Heart right ventricle (tissue), 16 donors: ENCODE data around the gene HOXA9. TPM values are rescaled to one million over a fixed set of nuclear protein-coding genes. Genes with fewer than 3 reads are reported as not detected.

Source experiments
- ATAC-seq, 8 donors: fragments of 200-7000 bp; cut with Tn5 transposase; one replicate each; pipeline ENCODE4 v1.9.1; 2020; ENCODE audit warnings: mild to moderate bottlenecking in 8 of 8, moderate library complexity in 8 of 8, moderate number of reproducible peaks in 1 of 8
- DNase-seq, 2 donors: peaks; one replicate each; pipeline ENCODE4 v3.0.0-alpha.2; 2020
- H3K27ac ChIP-seq, 10 donors: fragments of 200-600 bp; sonication (generic) in 2 of 10; one replicate each; pipeline versions ENCODE4 v1.5.0 to v1.8.0; 2020 to 2022; ENCODE audit warnings: mild to moderate bottlenecking in 3 of 10
- H3K27me3 ChIP-seq, 7 donors: fragments of 200-600 bp; one replicate each; pipeline ENCODE4 v1.8.0; 2021 to 2022; ENCODE audit warnings: mild to moderate bottlenecking in 2 of 7
- H3K36me3 ChIP-seq, 9 donors: fragments of 200-600 bp; sonication (generic) in 1 of 9; one replicate each; pipeline versions ENCODE4 v1.5.0 to v1.8.0; 2020 to 2022; ENCODE audit warnings: mild to moderate bottlenecking in 2 of 9
- H3K4me1 ChIP-seq, 9 donors: fragments of 200-600 bp; sonication (generic) in 1 of 9; one replicate each; pipeline versions ENCODE4 v1.5.0 to v1.8.0; 2020 to 2022; ENCODE audit warnings: mild to moderate bottlenecking in 4 of 9
- H3K4me3 ChIP-seq, 10 donors: fragments of 200-600 bp; sonication (generic) in 2 of 10; one replicate each; pipeline versions ENCODE4 v1.5.0 to v1.8.0; 2020 to 2022; ENCODE audit warnings: mild to moderate bottlenecking in 7 of 10, moderate library complexity in 2 of 10
- H3K9me3 ChIP-seq, 11 donors: fragments of 200-600 bp in 10 of 11; sonication (generic) in 2 of 11; one replicate each; pipeline versions ENCODE4 v1.5.0 to v1.8.0; 2013 to 2022; ENCODE audit warnings: mild to moderate bottlenecking in 2 of 11, control low read depth in 1 of 11, moderate library complexity in 1 of 11
- WGBS, 2 donors: extraction: QIAGEN DNeasy Blood & Tissue Kit; methylation state at CpG; one replicate each; pipeline ENCODE4 v1.1.7; 2013; ENCODE audit warnings: inconsistent platforms in 1 of 2; 5-methylcytosine and 5-hydroxymethylcytosine counted together
- intact Hi-C, 10 donors: fragments of 100-400 bp; cut with DNase I; formaldehyde crosslinking; loops; one replicate each; pipeline versions ENCODE4 v1.11.1 to v1.14.2; 2022
- polyA plus RNA-seq, 2 donors: library from polyadenylated mRNA; stranded (reverse); fragments of 200-250 nt; gene quantifications; one replicate each; pipeline ENCODE4 v1.2.3, GENCODE V29; 2013
- total RNA-seq, 10 donors: library from RNA; stranded (reverse); fragmentation: NEBNext Ultra II Directional in 3 of 10; extraction: Animal tissue kit (Norgen Biotek cat#: 25700) in 3 of 10; gene quantifications; one replicate each; pipeline versions ENCODE4 v1.2.1 to v1.2.4, GENCODE V29; 2021 to 2023
- TF ChIP-seq, protein P1 (sequence below), 9 donors: fragments of 200-600 bp; sonication (generic) in 2 of 9; IDR thresholded peaks; one replicate each; pipeline versions ENCODE4 v1.5.0 to v1.8.0; 2021 to 2022; ENCODE audit warnings: antibody characterized with exemption in 9 of 9, mild to moderate bottlenecking in 5 of 9, moderate library complexity in 1 of 9
- donor health status: Arrhythmogenic right ventricular cardiomyopathy.
- donor health status: ischemic (EF 13 %, LVEDD 7.1; RV severe dilation, severe dysfunction).
- donor health status: healthy with polysubstance abuse.
- donor health status: DM: no; HTN: yes; CAD: no.
- donor health status: DM: no; HTN: no; CAD: no.
- donor health status: ischemic (EF 25% LVEDD 6.9; RV normal size, moderate dysfunction).
- donor health status: ischemic (EF 25% LVEDD 5.7; RV mildly dilated, moderate dysfunction).
- donor health status: healthy.
- donor health status: DM: yes; HTN: yes; CAD: no.
- donor health status: Ischemic cardiomyopathy.
- donor health status: ischemic (EF 35%, LVEDD 5.7; RV mildly dilated, moderate dysfunction).
- donor health status: nonischemic (EF 11% LVEDD 7.7; RV severe dilation, severe dysfunction).
- donor health status: DM: yes; HTN: yes; CAD: no.
- donor health status: PGD.
- donor health status: ischemic (EF 29% LVEDD 5.4; RV normal size, mild dysfunction).
- donor health status: nonischemic (EF 23%, LVEDD 6.1; RV moderate dilation, normal function).

HOXA9 gene
- total and polyA plus RNA-seq, 12 donors: not detected

DNA sequence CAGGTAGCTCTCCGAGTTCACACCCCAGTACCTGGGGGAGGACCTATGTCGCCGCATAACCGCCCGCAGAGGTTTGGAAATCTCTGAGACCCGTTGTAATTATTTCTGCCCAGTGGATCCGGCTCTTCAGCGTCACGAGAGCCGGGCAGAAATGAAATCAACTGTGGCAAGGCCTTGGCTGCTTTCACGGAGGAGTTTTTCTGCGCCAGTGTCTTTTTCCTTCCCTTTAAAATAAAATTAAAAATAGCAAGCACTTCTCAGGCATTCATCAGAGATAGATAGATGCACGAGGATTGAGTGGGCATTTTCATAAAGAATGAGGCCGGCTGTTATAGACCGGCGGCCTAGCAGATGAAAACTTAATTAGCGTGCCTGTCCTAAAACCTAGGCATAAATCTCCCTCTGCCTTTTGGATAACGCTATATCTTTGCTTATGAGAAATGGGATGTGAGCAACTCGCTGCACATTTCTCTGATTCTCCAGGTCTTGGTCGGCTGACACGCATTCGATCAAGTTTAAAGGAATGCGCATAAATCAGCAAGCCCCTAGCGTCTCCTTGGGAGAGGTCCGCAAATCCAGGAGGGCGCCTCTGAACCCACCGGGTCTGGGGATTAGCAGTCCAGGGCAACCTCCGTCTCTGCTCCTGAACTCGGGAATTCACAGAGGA lies 28.1 kb upstream of the HOXA9 start:
- ATAC-seq (no peak), DNase-seq (no peak)
- H3K4me3 ChIP-seq: peak overlapping the region in 8 of 10 donors; percentile 14 to 41 (median 30)
- 12 to 20% methylated on average over 29 of the region's 29 CpGs for WGBS, 2 donors
- H3K4me1 ChIP-seq: peaks cover 11 to 35% (median 23%) of the 10 kb centered on the region in 9 donors
- no peaks in the 10 kb centered on the region for H3K36me3 ChIP-seq
- TF ChIP-seq, protein P1, sequence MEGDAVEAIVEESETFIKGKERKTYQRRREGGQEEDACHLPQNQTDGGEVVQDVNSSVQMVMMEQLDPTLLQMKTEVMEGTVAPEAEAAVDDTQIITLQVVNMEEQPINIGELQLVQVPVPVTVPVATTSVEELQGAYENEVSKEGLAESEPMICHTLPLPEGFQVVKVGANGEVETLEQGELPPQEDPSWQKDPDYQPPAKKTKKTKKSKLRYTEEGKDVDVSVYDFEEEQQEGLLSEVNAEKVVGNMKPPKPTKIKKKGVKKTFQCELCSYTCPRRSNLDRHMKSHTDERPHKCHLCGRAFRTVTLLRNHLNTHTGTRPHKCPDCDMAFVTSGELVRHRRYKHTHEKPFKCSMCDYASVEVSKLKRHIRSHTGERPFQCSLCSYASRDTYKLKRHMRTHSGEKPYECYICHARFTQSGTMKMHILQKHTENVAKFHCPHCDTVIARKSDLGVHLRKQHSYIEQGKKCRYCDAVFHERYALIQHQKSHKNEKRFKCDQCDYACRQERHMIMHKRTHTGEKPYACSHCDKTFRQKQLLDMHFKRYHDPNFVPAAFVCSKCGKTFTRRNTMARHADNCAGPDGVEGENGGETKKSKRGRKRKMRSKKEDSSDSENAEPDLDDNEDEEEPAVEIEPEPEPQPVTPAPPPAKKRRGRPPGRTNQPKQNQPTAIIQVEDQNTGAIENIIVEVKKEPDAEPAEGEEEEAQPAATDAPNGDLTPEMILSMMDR (IDR thresholded peaks at IDR 0.05): no peak
- H3K9me3 ChIP-seq: no peaks in the 10 kb centered on the region
- intact Hi-C loops: loop anchor here in 7 of 10 donors (5.0 to 10.0 kb wide), 5 partner anchors 581 to 901 kb away; no protein-coding TSS in a partner anchor
- no peak overlapping the region for H3K27ac ChIP-seq
- H3K27me3 ChIP-seq: peaks cover 61 to 100% (median 100%) of the 10 kb centered on the region in 7 donors

DNA sequence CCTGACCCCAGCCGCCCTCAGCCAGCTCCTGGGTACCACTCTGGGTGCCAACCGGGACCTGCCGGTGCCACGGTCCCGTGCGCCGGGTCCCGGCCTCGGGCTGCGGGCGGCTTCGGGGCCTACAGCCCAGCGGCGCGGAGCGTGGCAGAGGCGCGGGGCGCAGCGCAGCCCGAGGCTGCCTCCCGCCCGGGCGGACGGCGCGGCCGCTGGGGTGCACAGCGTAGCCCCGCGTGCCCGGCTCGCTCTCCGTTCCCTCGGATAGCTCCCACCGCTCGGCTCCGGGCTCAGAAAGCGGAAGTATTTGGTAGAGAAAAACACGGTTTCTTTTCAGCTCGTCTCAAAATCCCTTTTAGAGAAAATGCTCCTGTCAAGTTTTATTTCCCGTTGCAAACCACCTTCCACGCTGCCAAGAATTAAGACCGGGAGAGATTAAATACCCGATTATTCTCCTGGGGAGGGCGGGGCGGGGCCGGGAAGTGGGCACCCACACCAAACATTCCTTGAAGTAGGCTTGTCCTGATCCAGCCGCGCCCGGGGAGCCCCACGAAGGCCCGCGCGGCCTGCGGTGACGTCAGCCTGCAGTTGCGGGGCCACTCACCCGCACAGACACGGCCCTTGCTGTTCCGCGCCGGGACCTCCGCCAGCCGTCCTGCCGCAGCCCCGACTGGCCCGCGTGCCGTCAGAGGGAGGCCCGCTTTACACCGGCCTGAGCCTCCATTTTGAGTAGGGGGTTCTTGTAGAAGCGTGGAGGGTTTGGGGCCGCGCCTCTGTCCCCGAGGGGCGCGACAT lies 27.4 kb upstream of the HOXA9 start:
- peaks cover 61 to 100% (median 100%) of the 10 kb centered on the region in 7 donors for H3K27me3 ChIP-seq
- no peak for DNase-seq

DNA sequence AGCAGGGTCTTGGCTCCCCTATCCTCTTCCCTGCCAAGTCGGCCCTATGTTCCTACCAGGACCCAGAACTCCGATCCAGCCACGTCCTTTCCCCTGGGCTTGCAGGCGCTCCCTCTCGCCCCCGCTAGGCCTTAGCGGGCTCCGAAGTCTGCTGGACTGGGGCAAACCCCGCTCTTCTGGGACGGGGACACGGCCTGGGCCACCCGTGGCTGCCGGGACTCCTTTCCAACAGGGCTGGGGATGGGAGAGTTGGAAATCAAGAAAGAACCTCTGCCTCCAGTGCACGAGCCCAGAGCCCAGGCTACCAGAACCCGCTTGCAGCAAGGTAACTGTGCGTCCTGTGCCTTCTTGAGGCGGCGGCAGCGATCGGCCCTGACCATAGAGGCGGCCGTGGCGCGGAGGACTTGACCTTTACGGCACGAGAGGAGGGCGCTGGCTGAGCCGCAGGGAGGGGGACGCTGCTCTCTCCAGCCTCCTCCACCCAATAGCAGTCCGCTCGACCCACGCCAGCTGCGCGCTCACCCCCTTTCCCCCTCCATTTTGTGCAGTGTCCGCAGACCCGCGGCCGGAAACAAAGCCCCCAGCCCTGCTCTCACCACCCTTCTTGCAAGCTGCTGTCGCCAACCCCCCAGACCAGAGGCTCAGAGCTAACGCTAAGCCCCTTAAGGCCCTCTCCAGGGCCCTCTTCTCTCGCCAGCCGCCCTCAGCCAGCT lies 26.7 kb upstream of the HOXA9 start:
- Histone ChIP-seq H3K9me3 (no peaks in the 10 kb centered on the region), H3K27ac (no peak overlapping the region), H3K36me3 (no peaks in the 10 kb centered on the region), H3K27me3 (peaks cover 62 to 100% (median 100%) of the 10 kb centered on the region in 7 donors), H3K4me1 (peaks cover 14 to 43% (median 32%) of the 10 kb centered on the region in 9 donors), H3K4me3 (peak overlapping the region in 7 of 10 donors; percentile 9 to 41 (median 30))
- intact Hi-C loops: loop anchor here in 7 of 10 donors (5.0 to 10.0 kb wide), 5 partner anchors 583 to 903 kb away; no protein-coding TSS in a partner anchor
- DNase-seq (no peak), ATAC-seq (no peak)
- TF ChIP-seq, protein P1 (IDR thresholded peaks at IDR 0.05): no peak
- WGBS, 2 donors: 10 to 15% methylated on average over 42 of the region's 42 CpGs

More for the DNA sequence above, 27.4 kb upstream of the HOXA9 start:
- ATAC-seq: peak in 3 of 8 donors; percentile 32 to 57 (median 46)
- Histone ChIP-seq H3K4me1 (peaks cover 14 to 41% (median 30%) of the 10 kb centered on the region in 9 donors), H3K4me3 (peak overlapping the region; percentile 9 to 41 (median 28)), H3K9me3 (no peaks in the 10 kb centered on the region), H3K36me3 (no peaks in the 10 kb centered on the region), H3K27ac (no peak overlapping the region)
- WGBS, 2 donors: 1 to 3% methylated on average over 78 of the region's 78 CpGs
- intact Hi-C loops: loop anchor here in 7 of 10 donors (5.0 to 10.0 kb wide), 5 partner anchors 582 to 902 kb away; no protein-coding TSS in a partner anchor
- TF ChIP-seq, protein P1 (IDR thresholded peaks at IDR 0.05): peak in 1 of 9 donors; percentile 17
